ENCODE data around the gene SOX9.
"Not testable (repeated sequence)": the region's sequence is repeated elsewhere in the genome, so short reads cannot be mapped to it uniquely, and the experiment has no call there.

Gene SOX9

DNA sequence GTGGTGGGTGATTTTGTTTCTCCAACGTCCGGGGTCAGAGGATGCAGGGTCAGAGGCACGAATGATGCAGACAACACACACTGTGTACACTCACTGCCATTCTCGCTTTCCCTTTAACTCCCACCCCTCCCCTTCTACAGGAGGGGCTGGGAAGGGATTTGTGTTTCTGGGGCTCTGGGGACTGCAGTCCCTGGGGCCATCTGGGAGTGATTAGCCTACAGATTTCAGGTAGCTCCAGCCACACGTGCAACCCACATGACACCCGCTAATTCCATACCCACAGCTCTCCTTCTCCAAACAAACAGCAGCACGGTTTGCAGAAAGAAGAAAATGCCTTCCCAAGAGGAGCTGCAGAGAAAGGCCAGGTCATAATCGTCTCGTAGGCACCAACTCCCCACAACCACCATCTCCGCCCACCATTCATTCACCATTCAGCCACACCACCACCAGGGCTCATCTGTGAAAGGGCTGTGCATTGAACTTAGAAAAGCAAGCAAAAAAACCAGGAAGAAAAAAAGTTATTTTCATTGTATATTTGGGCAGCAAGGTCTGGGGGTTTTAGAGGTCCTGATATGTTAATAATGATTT, 9.4 kb upstream of the SOX9 start:
- no peak for DNase-seq

DNA sequence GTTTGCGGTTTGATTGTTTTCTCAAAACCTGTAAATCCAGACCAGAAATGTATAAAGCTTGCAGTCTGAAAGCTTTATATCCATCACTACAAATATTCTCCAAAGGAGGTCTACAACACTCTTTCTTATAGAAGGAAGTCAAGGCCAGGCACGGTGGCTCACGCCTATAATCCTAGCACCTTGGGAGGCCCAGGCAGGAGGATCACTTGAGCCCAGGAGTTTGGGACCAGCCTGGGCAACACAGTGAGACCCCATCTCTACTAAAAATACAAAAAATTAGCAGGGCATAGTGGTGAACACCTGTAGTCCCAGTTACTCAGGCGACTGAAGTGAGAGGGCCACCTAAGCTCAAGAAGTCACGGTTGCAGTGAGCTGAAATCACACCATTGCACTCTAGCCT, 8.9 kb upstream of the SOX9 start:
- DNase-seq, result not testable (repeated sequence)

GRCh38 chr17:72113751-72114150, 7.1 kb upstream of the SOX9 start:
- DNase-seq, result no peak

GRCh38 chr17:72115781-72116525, 4.9 kb upstream of the SOX9 start:
- DNase-seq, result no peak

DNA sequence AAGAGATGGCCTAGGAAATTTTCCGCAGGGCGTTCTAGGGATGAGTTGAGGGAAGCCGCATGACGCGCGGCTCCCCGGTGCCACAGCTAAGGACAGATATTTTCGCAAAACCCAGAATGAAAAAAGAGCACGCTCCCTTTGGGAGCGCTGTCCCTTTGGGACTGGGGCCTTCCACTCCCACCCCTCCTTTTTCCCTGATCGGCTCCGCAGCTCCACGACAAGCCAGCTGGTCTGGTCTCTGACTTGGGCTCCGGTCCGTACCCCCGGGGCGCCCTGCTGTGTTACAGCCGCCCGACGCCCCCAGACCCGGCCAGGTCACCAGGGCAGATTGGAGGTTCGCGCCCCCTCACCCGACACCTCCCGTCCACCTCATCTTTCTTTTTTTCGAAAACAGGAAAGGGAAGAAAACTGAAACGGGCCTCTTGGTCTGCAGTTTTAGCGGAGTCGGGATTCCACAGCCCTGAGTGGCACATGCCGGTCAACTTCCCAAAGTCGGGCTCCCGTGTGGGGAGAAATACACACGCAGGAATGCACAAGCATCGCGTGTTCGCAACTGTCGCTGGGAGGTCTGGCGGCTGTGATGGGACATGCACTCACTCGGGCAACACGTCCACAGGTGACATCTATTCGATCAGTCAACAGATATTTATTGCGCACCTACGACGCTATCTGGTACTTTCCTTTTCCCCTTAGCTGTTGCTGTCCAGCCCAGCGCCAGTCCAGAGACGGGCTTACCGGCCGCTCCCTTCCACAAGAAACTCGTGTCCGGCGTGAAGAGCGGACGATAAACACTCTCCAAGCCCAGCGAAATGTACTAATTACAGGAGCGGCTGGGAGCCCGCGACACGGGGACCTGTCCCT, 3.9 kb upstream of the SOX9 start:
- DNase-seq, result no peak

DNA sequence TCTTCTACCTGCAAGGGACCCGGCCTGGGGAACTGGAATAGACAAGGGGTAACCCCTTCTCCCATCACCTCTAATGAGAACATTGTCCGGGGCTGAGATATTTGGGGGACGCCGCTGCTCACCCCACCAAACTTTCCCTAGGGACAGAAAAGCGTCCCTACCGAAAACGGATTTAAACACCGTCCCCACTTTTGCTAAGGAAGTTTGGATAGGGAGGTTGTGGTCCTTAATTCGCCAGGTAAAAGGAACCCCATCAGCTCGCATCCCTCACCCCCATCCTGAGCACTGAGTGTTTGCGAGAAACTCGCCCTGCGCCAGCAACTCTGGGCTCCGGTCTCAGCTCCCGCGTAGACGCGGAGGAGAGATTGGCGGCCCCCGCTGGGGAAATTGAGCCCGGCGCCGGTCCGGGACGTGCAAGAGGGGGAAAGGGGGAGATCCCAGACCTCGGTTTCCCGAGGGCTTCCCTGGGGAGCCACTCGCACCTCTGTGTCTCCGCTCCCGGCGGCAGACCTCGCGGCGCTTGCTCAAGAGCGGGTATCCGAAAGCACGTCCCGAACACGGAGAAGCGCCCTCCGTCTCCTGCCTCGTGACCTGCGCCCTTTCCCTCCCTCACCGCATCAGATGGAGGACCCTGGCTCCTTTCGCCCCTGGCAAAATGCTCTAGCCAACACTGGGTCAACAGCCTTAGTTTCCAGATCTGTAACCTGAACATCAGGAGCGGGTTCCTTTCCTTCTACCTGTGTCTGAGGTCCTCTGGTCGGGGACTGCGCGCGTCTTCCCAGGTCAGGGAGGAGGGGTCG, 3.1 kb upstream of the SOX9 start:
- DNase-seq, result no peak

DNA sequence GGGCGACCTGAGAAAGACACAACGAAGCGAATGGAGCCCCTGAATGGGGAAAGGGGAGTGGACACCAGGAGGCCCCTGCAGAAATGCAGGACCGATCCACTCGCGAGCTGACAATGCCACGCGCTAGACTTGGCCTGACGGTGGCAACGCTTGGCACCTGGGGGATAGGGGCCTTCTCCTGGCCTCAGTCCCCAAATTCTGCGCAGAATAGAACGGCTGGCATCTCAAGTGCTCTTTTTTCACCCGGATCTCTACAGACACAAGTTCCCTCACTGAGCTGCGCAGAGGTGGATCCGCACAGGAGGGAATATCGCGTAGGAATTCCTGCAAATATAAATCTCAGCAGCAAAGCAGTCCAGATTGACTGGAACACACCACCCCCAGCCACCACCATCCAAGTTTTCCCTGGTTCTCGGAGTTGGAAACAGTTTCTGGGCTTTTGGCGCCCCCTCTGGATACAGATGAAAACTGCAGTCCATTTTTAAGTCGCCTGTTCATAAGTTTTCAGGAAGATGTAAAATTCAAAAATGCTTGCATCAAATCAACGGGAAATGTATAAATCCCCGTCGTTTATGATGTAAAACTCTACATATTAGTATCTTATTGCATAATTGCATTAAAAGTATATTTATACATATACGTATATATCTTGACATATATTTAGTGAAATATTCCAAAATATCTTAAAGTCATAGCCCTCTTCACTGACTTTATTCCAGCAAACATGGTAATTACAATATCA, 2.3 kb upstream of the SOX9 start:
- DNase-seq, result peak; percentile 18

- no peak for DNase-seq
Observed at GRCh38 chr17:72119077-72119872, 1.5 kb upstream of the SOX9 start.

DNA sequence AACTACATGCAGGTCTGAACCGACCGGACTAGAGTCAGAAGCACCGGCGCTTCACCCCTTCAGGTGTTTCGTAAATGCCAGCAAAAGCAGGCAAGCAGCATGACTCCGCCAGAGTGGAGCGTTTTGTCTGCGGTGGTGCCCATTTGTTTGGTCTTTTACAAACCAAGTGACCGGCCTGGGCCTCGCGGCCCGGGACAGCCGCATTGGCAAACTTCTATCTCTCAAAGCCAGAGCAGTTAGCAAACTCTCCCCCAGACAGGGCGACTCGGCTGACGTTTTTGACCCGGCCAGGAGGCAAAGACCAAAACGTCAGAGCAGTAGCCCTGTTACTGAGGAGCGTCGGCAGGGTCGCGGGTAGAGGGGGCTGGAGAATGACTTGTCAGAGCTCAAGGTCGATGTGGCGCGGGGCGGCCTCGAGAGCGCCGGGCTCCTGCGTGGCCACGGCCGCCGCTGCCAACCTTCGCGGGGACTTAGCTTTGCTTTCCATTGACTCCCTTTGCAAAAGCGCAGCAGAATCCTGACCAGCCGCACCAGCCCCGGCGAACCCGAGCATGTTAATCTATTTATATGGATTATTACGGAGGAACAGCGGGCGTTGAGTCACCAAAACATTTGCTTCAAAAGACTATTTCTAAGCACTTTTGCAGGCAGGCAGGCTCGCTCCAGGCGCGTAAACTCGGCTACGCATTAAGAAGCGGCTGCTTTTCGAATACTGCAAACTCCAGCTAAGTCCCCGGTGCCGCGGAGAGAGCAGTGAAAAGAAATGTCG, 763 bp upstream of the SOX9 start:
- DNase-seq, result peak; percentile 31

- no peak for DNase-seq
Observed at GRCh38 chr17:72121164-72122009, 567 bp downstream of the SOX9 start.

- no peak for DNase-seq
Observed at GRCh38 chr17:72122010-72122764, 1.4 kb downstream of the SOX9 start.

- no peak for DNase-seq
Observed at GRCh38 chr17:72122765-72123529, 2.1 kb downstream of the SOX9 start.

DNA sequence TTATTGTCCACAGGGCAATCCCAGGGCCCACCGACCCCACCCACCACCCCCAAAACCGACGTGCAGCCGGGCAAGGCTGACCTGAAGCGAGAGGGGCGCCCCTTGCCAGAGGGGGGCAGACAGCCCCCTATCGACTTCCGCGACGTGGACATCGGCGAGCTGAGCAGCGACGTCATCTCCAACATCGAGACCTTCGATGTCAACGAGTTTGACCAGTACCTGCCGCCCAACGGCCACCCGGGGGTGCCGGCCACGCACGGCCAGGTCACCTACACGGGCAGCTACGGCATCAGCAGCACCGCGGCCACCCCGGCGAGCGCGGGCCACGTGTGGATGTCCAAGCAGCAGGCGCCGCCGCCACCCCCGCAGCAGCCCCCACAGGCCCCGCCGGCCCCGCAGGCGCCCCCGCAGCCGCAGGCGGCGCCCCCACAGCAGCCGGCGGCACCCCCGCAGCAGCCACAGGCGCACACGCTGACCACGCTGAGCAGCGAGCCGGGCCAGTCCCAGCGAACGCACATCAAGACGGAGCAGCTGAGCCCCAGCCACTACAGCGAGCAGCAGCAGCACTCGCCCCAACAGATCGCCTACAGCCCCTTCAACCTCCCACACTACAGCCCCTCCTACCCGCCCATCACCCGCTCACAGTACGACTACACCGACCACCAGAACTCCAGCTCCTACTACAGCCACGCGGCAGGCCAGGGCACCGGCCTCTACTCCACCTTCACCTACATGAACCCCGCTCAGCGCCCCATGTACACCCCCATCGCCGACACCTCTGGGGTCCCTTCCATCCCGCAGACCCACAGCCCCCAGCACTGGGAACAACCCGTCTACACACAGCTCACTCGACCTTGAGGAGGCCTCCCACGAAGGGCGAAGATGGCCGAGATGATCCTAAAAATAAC, 3.0 kb downstream of the SOX9 start:
- no peak for DNase-seq

GRCh38 chr17:72124438-72124775, 3.6 kb downstream of the SOX9 start:
- no peak for DNase-seq

- no peak for DNase-seq
Observed at GRCh38 chr17:72125226-72125651, 4.4 kb downstream of the SOX9 start.

GRCh38 chr17:72125742-72126141, 4.9 kb downstream of the SOX9 start:
- no peak for DNase-seq
